Mucosa of rectum (tissue), 2 donors: Measurements from ENCODE around the gene DENND1C.

Experiments used
- H3K27ac ChIP-seq, 2 donors: one replicate each; pipeline ENCODE4 v1.7.0; 2013; ENCODE audit warnings: inconsistent platforms in 2 of 2, low read depth in 2 of 2, low read length in 2 of 2
- H3K27me3 ChIP-seq, 2 donors: one replicate each; pipeline ENCODE4 v1.7.0; 2013; ENCODE audit warnings: low read length in 2 of 2; ENCODE audit not compliant: control insufficient read depth in 2 of 2, insufficient read depth in 2 of 2
- H3K36me3 ChIP-seq, 2 donors: one replicate each; pipeline ENCODE4 v1.7.0; 2013; ENCODE audit warnings: low read length in 2 of 2; ENCODE audit not compliant: control insufficient read depth in 2 of 2, insufficient read depth in 2 of 2
- H3K4me1 ChIP-seq, 2 donors: one replicate each; pipeline ENCODE4 v1.7.0; 2013; ENCODE audit warnings: low read length in 2 of 2, mild to moderate bottlenecking in 1 of 2; ENCODE audit not compliant: control insufficient read depth in 2 of 2, insufficient read depth in 2 of 2
- H3K4me3 ChIP-seq, 2 donors: one replicate each; pipeline ENCODE4 v1.7.0; 2013; ENCODE audit warnings: low read length in 2 of 2
- H3K9ac ChIP-seq, 2 donors: one replicate each; pipeline ENCODE4 v1.7.0; 2013; ENCODE audit warnings: low read length in 2 of 2, low read depth in 1 of 2, mild to moderate bottlenecking in 1 of 2
- H3K9me3 ChIP-seq, 2 donors: one replicate each; pipeline ENCODE4 v1.7.0; 2013; ENCODE audit warnings: low read length in 2 of 2; ENCODE audit not compliant: control insufficient read depth in 2 of 2
- donor health status: healthy.
- donor health status: Normal muscosa, but diverticular disease.

The DENND1C gene

DNA sequence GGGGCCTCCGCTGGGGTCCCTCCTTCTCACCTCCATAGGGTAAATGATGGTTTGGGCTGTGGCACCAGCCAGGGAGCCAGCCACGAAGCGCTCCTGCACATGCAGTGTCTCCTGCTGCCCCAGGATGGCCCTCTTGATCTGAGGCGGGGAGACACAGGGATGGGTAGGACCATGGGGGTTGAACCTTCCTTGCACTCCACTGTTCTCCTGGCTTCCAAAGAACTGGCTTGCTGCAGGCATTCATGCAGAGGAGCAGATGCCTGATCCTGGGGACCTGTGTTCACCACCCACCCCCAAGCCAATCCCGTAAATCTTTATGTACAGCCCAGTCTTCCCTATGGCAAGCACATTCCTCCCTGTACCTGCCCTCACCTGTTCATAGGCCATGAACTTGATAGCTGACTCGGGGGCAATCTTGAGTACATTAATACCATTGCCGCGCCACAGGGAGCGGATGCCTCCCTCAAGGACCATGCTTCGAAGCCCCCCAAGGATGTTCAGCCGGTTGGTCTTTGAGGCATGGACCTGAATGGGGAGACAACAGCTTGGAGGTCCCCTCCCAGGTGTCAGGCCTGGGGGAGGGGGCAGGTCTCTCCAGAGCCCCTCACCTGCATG, 27.5 kb downstream of the DENND1C start:
- H3K9ac ChIP-seq = no peak overlapping the region
- H3K27me3 ChIP-seq = no peaks in the 10 kb centered on the region
- H3K27ac ChIP-seq = no peak overlapping the region
- peaks cover 22 to 33% of the 10 kb centered on the region in 2 donors for H3K36me3 ChIP-seq
- no peak overlapping the region for H3K4me3 ChIP-seq
- H3K4me1 ChIP-seq = peaks cover 5 to 10% of the 10 kb centered on the region in 2 donors
- H3K9me3 ChIP-seq = peaks cover 0 to 3% of the 10 kb centered on the region in 2 donors

DNA sequence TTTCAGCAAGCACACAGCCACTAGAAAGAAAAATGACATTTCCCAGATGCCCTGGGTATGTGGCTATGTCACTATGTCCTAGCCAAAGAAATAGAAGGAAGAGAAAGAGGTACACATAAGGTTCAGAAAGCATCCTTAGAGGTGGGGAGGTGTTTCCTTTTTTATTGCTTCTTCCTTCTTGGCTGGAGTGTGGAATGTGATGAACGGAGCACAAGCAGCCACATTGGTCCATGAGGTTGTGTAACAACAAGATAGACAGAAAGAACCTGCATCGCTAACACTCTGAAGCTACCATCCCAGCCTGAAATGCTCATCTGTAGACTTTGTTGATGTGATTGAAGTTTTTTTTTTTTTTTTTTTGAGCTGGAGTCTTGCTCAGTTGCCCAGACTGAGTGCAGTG, 28.7 kb downstream of the DENND1C start:
- Histone ChIP-seq H3K4me1 (no peaks in the 10 kb centered on the region), H3K9me3 (peaks cover 0 to 3% of the 10 kb centered on the region in 2 donors), H3K27ac (no peak overlapping the region), H3K36me3 (peaks cover 22 to 33% of the 10 kb centered on the region in 2 donors), H3K4me3 (no peak overlapping the region), H3K9ac (no peak overlapping the region), H3K27me3 (no peaks in the 10 kb centered on the region)

DNA sequence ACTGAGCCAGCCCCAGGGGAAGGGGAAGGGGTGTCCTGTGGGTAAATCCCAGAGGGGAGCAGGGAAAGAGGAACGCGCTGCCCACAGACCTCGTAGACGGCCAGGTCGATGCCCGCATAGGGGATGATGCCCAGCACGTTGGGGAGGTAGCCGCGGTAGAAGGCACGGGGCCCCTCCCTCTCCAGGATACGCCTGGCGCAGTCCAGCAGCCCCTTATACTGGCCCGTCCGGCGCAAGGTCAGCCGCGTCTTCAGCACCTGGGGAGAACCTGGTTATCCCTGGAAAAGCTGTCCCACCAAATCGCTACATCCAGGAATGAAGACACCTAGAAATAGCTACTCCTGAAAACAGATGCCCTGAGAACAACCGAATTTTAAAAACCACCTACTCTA, 29.4 kb downstream of the DENND1C start:
- Histone ChIP-seq H3K36me3 (peaks cover 22 to 27% of the 10 kb centered on the region in 2 donors), H3K4me3 (no peak overlapping the region), H3K27ac (no peak overlapping the region)

DNA sequence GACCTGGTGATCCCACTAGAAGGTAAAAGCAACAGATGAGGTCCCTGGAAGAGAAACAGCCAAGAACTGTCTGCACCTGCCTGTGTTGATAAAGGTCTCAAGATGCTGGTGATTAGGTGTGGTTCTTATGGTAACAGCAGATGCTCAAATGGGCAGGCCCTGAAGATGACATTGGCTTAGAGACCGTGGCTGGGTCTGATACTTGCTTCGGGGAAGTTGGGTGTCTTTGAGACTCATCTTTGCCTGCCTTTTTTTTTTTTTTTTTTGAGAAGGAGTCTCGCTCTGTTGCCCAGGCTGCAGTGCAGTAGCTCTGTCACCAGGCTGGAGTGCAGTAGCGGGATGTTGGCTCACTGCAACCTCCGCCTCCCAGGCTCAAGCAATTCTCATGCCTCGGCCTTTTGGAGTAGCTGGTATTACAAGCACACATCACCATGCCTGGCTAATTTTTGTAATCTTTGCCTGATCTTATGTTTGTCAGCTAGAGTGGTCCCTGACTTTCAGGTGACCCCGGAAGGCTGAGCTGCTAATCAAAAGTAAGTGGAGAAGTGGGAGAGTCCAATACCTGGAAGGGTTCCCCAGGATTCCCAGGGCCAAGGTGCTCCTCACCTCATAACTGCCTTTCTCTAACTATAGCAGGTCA, 29.9 kb downstream of the DENND1C start:
- H3K36me3 ChIP-seq = peaks cover 22 to 24% of the 10 kb centered on the region in 2 donors

More for the DNA sequence above, 29.4 kb downstream of the DENND1C start:
- Histone ChIP-seq H3K27me3 (no peaks in the 10 kb centered on the region), H3K4me1 (no peaks in the 10 kb centered on the region), H3K9me3 (peaks cover 0 to 3% of the 10 kb centered on the region in 2 donors), H3K9ac (no peak overlapping the region)

DNA sequence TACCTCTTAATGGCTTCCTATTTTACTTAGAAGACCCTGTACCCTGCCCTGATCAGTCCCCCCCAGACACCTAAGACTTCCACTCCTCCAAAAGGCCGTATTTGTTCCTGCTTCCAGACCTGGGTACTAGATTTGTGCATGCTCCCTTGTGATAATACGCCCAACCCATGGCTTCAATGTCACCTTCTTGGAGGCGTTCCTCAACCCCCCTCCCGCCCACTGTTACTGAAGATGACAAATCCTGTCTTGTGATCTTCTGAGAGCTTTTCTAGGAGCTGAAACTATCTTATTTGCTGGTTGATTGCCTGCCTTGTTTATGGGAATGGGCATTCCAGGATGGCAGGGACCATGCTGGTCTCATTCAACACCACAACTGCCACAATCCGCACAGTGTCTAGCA, 31.4 kb downstream of the DENND1C start:
- H3K36me3 ChIP-seq = peaks cover 19 to 21% of the 10 kb centered on the region in 2 donors
- H3K4me3 ChIP-seq = no peak overlapping the region
- peaks cover 0 to 3% of the 10 kb centered on the region in 2 donors for H3K9me3 ChIP-seq
- no peaks in the 10 kb centered on the region for H3K4me1 ChIP-seq
- no peaks in the 10 kb centered on the region for H3K27me3 ChIP-seq
- no peak overlapping the region for H3K9ac ChIP-seq
- H3K27ac ChIP-seq = no peak overlapping the region

More for the DNA sequence above, 29.9 kb downstream of the DENND1C start:
- Histone ChIP-seq H3K27ac (no peak overlapping the region), H3K4me1 (no peaks in the 10 kb centered on the region), H3K9me3 (peaks cover 0 to 3% of the 10 kb centered on the region in 2 donors), H3K9ac (no peak overlapping the region), H3K4me3 (no peak overlapping the region), H3K27me3 (no peaks in the 10 kb centered on the region)

DNA sequence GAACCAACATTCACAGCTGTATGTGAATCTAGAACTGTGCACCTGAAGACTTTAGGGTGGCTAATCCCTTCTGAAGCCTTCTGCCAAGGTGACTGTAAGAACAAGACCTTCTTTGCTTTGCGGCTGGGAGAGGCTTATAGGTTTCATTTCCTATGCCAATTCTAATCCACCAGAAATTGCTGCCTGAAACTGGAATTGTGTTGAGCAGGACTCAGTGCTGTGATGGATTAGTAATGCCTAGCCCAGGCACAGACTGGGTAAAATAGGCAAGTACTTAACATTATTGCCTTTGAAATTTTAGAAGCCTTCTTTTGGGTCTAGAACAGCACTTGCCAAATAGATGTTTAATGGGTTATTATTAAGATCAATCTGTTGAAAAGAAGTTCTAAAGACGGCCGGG, 33.5 kb downstream of the DENND1C start:
- no peaks in the 10 kb centered on the region for H3K4me1 ChIP-seq
- H3K4me3 ChIP-seq = no peak overlapping the region
- no peak overlapping the region for H3K27ac ChIP-seq
- peaks cover 5 to 9% of the 10 kb centered on the region in 2 donors for H3K36me3 ChIP-seq
- H3K9me3 ChIP-seq = no peaks in the 10 kb centered on the region
- no peaks in the 10 kb centered on the region for H3K27me3 ChIP-seq
- no peak overlapping the region for H3K9ac ChIP-seq

DNA sequence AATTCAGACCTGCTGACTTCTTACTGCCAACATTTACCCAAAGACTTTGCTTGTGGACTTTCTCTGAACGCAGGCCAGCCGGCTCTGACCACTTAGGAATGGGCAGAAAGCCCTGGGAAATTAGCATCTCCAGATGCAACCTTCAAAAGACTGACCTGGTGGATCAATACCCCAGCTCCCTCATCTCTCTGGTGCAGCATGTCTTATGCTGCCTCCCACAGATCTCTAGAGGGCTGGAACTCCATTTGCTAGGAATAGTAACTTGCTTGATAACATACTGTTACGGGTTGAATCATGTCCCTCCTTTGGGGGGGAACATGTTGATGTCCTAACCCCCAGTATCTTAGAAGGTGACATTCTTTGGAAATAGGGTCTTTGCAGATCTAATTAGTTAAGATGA, 35.1 kb downstream of the DENND1C start:
- H3K36me3 ChIP-seq = peaks cover 4 to 5% of the 10 kb centered on the region in 2 donors
- H3K4me1 ChIP-seq = no peaks in the 10 kb centered on the region
- no peak overlapping the region for H3K9ac ChIP-seq
- H3K27ac ChIP-seq = no peak overlapping the region
- H3K27me3 ChIP-seq = no peaks in the 10 kb centered on the region
- H3K4me3 ChIP-seq = no peak overlapping the region
- no peaks in the 10 kb centered on the region for H3K9me3 ChIP-seq

DNA sequence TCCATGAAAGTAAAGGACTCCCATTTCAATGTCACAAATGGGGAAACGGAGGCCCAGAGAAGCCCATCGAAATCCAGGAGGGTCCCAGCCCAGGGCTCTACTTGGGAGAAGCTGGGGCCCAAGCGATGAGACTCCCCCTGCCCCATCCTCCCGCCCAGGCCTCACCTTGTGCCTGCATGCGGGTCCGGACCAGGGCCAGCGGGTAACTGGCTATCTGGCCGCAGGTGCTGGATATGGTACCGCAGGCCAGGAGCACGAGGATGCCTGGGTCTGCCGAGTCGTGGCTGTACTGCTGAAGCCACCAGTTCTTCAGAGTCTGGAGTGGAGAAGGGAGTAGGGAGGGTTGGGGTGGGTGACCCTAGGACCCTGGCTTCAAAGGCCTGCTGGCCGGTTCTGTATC, 37.6 kb downstream of the DENND1C start:
- Histone ChIP-seq H3K4me1 (no peaks in the 10 kb centered on the region), H3K27me3 (no peaks in the 10 kb centered on the region), H3K4me3 (no peak overlapping the region), H3K36me3 (peaks cover 0 to 3% of the 10 kb centered on the region in 2 donors), H3K27ac (no peak overlapping the region), H3K9ac (no peak overlapping the region), H3K9me3 (no peaks in the 10 kb centered on the region)

DNA sequence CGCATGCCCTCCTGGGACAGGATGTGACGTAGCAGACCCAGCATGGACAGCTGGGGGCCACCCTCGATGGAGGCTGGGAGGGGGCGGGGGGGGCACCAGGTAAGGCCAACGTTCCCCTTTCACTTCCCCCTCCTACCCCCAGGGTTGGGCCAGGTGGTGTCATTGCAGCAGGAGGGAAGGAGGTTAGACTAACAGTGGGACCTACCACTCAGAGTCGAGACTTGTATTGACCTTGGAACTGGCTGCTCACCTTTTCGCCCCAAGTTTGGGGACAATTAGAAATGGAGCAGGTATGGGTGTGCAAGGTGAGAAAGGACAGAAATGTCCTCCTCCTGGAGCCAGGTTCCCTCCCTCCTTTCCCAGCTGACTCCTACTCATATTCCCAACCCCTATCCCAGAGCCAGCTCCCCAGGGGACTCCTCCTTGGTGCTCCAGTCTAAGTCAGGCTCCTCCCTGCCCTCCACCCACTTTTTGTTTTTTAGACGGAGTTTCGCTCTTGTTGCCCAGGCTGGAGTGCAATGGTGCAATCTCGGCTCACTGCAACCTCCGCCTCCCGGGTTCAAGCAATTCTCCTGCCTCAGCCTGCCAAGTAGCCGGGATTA, 39.4 kb downstream of the DENND1C start:
- no peak overlapping the region for H3K27ac ChIP-seq
- no peak overlapping the region for H3K4me3 ChIP-seq
- H3K36me3 ChIP-seq = peaks cover 0 to 3% of the 10 kb centered on the region in 2 donors
- H3K27me3 ChIP-seq = no peaks in the 10 kb centered on the region
- H3K9ac ChIP-seq = no peak overlapping the region
- no peaks in the 10 kb centered on the region for H3K9me3 ChIP-seq
- H3K4me1 ChIP-seq = no peaks in the 10 kb centered on the region

DNA sequence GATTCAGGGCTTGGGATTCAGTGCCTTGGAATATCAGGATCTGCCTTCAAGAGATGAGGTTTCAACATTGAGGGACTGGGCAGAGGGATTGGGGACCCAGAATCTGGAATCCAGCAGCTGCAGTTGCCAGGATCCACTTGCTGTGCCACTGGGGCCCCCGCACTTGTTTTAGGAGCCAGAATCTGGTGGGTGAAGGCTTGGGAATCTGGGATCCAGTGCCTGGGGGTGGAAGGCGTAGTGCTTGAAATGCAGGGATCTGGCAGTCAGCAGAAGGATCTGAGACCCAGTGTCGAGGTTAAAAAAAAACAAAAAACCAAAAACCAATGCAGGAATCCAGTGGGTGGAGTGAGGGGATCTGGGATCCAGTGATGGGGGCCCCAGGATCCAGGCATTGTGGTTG, 40.7 kb downstream of the DENND1C start:
- Histone ChIP-seq H3K4me1 (no peaks in the 10 kb centered on the region), H3K36me3 (peaks cover 0 to 2% of the 10 kb centered on the region in 2 donors), H3K9me3 (no peaks in the 10 kb centered on the region), H3K27ac (no peak overlapping the region), H3K27me3 (no peaks in the 10 kb centered on the region), H3K9ac (no peak overlapping the region), H3K4me3 (no peak overlapping the region)
